Measurements from ENCODE around the gene NOP56.
"Not testable (repeated sequence)": the region's sequence is repeated elsewhere in the genome, so short reads cannot be mapped to it uniquely, and the experiment has no call there.

Gene NOP56

GRCh38 chr20:2643708-2644107 lies 8.7 kb upstream of the NOP56 start:
- no peak for DNase-seq

GRCh38 chr20:2652724-2653555 lies 508 bp downstream of the NOP56 start:
- peak; percentile 62 for DNase-seq

GRCh38 chr20:2653556-2654383 lies 1.3 kb downstream of the NOP56 start:
- no peak for DNase-seq

DNA sequence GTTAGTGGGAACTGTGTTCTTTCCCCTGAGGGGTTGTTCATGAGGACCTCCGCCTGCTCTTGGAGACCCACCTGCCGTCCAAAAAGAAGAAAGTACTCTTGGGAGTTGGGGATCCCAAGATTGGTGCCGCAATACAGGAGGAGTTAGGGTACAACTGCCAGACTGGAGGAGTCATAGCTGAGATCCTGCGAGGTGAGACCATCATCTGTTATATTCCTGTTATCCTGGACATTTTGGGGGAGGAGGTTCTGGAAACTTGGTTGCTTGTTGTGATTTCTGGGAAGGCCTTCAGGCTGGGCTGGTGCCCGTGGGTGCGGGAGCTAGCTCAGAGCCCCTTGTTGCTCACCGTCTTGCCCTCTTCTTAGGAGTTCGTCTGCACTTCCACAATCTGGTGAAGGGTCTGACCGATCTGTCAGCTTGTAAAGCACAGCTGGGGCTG lies 2.0 kb downstream of the NOP56 start:
- DNase-seq = no peak

- DNase-seq = no peak
Measured at GRCh38 chr20:2654831-2655230, 2.4 kb downstream of the NOP56 start.

DNA sequence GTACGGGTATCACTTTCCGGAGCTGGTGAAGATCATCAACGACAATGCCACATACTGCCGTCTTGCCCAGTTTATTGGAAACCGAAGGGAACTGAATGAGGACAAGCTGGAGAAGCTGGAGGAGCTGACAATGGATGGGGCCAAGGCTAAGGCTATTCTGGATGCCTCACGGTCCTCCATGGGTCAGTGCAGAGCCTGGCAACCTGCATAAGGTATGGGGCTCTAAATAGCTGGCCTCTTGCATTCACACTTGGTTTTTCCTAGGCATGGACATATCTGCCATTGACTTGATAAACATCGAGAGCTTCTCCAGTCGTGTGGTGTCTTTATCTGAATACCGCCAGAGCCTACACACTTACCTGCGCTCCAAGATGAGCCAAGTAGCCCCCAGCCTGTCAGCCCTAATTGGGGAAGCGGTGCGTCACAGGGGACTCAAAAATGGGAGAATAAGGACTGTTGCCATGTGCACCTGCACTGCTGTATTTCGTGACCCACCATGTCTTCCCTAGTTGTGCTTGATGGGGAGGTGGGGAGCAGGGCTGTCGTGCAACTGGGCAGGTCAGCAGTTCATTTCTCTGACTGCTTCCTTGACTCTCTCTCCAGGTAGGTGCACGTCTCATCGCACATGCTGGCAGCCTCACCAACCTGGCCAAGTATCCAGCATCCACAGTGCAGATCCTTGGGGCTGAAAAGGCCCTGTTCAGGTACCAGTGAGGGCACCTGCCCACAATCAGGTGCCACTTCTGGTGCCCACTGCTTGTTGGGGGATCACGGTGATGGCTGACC lies 3.1 kb downstream of the NOP56 start:
- no peak for DNase-seq

DNA sequence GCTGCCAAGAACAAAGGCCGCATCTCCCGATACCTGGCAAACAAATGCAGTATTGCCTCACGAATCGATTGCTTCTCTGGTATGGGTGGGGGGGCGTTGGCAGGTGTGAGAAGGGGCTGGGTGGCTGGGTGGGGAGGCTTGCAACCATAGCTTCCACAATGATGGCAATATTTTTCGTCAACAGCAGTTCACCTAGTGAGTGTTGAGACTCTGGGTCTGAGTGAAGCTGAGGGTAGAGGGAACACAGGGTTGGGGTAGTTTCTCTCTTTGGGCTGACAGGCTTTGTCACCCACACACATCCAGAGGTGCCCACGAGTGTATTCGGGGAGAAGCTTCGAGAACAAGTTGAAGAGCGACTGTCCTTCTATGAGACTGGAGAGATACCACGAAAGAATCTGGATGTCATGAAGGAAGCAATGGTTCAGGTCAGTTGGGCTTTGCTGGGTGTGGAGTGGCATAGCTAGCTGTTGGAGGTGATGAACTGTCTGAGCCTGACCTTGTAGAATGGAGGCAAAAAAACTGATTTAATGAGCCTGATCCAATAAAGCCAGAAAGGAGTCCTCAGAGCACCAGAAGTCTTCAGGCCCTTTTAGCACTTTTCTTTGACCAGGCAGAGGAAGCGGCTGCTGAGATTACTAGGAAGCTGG lies 4.2 kb downstream of the NOP56 start:
- no peak for DNase-seq

- no peak for DNase-seq
Measured at GRCh38 chr20:2657241-2657640, 4.8 kb downstream of the NOP56 start.

DNA sequence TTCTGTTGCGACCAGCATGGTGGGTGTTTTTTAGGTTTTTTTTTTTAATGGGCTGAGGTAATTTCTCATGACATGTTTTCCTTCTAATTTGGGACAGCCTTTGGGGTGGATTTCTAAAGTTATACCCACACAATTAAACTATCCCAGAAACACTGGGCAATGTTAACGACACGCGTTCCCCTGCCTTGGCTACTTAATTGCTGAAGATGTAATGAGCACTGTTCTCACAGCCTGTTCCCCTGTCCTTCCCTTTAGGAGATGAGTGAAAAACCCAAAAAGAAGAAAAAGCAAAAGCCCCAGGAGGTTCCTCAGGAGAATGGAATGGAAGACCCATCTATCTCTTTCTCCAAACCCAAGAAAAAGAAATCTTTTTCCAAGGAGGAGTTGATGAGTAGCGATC lies 5.2 kb downstream of the NOP56 start:
- DNase-seq = no peak

DNA sequence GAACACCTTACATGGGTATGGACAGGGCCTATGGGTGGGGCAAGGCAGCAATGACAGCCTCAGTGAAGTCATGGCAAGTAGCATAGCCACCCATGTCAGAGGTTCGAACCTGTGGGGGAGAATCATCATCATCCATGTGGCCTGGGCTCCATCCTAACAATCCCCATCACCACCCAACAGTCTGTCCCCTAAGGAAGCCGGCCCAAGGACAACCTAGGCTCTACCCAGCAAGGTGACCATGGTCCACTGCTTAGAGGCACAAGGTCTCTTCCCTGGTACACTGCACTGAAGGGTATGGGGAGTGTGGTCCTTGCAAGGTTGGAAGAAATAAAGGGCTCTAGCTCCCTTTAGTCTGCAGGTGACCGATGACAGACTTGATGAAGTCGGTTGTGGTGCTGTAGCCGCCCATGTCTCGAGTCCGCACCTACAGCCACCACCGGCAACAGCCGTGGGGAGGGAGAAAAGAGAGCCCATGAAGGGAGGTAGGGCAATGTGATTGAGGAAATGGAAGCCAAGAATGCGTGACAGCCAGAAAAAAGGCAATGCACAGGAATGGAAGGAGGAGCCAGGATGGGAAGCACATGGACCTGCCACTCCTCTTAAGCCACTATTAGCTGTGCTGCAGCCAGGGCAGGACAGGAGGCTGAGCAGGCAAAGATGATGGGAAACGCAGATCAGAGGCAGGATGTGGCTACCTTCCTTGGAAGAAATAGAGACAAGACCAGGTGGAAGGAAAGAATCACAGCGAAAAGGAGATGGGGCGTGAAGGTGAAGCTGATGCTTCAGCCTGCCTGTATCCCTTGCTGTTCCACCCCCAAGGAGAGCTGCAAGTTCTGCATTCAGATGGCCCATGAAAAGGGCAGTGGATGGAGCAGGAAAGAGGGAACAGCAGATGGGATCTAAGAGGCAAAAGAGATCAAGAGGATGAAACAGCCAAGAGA lies 6.3 kb downstream of the NOP56 start:
- DNase-seq = peak; percentile 79

DNA sequence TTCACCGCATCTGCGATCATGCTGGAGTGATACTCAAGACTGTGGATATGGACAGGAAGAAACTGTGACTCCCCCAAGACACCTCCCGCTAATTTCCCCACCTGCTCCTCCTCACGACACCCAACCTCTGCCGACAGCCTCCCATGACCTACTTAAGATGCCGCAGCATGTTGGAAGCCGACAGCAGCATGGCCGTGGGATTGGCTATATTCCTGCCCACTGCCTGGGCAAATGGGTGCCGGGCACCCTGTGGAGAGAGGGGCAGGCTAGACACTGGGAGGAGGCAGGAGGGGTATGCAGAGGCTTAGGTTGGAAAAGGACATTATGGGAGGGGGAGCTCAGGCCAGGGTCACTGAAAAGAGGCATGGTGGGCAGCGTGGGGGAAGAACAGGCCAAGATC lies 7.1 kb downstream of the NOP56 start:
- no peak for DNase-seq

DNA sequence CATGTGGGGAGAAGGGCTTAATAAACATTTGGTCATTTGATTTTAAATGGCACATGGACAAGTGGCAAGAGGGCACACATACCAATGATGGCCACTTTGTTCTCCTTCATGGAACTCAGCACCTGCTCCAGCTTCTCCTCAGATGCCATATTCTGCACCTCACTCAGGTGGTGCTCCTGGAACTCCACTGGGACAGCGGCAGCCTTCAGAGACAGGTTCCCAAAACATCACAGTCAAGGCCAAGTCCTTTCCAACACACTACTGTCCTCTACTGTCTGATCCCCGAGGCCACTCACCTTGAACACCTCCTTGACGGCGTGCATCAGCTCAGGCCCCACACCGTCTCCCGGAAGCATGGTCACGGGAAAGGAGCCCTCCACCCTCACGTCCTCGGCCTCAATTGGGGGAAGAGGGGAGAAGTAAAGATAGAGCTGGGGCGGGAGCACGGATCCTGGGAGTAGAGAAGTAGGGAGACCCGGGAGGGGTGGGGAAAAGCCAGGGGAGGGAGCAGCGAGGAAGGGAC lies 11.0 kb downstream of the NOP56 start:
- no peak for DNase-seq

GRCh38 chr20:2663887-2664719 lies 11.7 kb downstream of the NOP56 start, which contains the start of gene IDH3B:
Gene IDH3B (minus strand): TSS chr20:2664216. CDS start chr20:2664188, 28 bp downstream.
- DNase-seq = peak; percentile 91

GRCh38 chr20:2671977-2672376 lies 19.5 kb downstream of the NOP56 start:
- DNase-seq = peak; percentile 46

GRCh38 chr20:2672446-2672845 lies 20.0 kb downstream of the NOP56 start:
- no peak for DNase-seq

DNA sequence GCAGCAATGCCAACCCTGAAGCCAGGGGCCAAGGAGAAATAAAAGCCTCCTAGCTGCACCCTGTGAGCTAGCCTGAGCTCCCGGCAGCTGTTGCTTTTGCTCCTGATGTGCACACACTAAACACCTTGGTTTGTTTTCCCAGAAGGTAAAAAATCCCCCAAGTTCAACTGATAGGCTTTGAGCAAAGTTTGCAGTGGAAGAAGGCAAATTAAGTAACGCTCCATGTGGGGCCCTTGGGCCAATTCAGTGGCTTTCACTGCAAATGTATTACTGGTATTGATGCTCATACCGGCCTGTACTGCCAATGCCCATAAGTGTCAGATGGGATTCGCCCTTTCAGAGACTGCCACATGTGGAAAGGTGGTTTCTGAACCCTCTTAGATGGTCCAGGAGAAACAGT lies 21.0 kb downstream of the NOP56 start:
- DNase-seq = no peak

GRCh38 chr20:2680046-2680445 lies 27.6 kb downstream of the NOP56 start:
- DNase-seq = no peak

- DNase-seq = not testable (repeated sequence)
Measured at GRCh38 chr20:2682040-2682439, 29.6 kb downstream of the NOP56 start.

- not testable (repeated sequence) for DNase-seq
Measured at GRCh38 chr20:2684817-2685216, 32.4 kb downstream of the NOP56 start.

GRCh38 chr20:2687514-2687913 lies 35.1 kb downstream of the NOP56 start:
- no peak for DNase-seq

Data from NCI-H82 (cell line).